Activated T-cell treated with anti-CD3 and anti-CD28 coated beads, Interleukin-2, amount 50 U/mL, for 24 hours (primary cell): Measurements from ENCODE around the gene ZNF3.

Experiments used
- DNase-seq: peaks from one replicate; pipeline ENCODE4 v3.0.0-alpha.2; 2020
- H3K27ac Mint-ChIP-seq: 2 replicates; pipeline ENCODE4 v1.8.0; 2020; ENCODE audit warnings: mild to moderate bottlenecking, mixed read lengths
- H3K27me3 Mint-ChIP-seq: 2 replicates; pipeline ENCODE4 v1.8.0; 2020; ENCODE audit warnings: mixed read lengths
- H3K36me3 Mint-ChIP-seq: 2 replicates; pipeline ENCODE4 v1.8.0; 2020; ENCODE audit warnings: low read depth, mixed read lengths
- H3K4me1 Mint-ChIP-seq: 2 replicates; pipeline ENCODE4 v1.8.0; 2020; ENCODE audit warnings: low read depth, mixed read lengths
- H3K4me3 Mint-ChIP-seq: 2 replicates; pipeline ENCODE4 v1.8.0; 2020; ENCODE audit warnings: mild to moderate bottlenecking, moderate library complexity, mixed read lengths
- H3K9me3 Mint-ChIP-seq: 2 replicates; pipeline ENCODE4 v1.8.0; 2020; ENCODE audit warnings: mixed read lengths

ZNF3 gene

DNA sequence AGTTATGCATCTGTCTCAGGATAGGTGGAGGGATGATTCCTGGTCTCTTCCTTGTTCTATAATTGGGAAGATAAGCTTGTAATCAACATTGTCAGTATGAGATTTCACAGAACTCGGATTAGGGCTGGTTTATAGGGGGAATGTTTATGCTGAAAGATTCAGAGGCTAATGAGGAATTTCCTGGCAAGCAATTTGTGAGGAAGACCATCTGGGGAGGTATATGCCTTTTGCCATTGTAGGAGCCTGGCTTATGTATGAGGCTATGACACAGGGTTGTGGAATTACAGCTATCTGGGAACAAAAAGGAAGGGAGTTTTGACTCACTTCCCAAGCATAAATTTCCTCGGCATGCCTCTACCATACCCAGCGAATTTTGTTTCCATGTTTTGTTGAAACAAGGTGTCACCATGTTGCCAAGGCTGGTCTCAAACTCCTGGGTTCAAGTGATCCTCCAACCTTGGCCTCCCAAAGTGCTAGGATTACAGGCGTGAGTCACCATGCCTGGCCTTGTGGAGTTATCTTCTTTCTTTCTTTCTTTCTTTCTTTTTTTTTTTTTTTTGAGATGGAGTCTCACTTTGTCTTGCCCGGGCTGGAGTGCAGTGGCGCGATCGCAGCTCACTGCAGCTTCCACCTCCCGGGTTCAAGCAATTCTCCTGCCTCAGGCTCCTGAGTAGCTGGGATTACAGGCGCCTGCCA lies 5.7 kb upstream of the ZNF3 start:
- Mint-ChIP-seq H3K4me1 (peaks cover 48% of the 10 kb centered on the region), H3K9me3 (no peaks in the 10 kb centered on the region), H3K27me3 (no peaks in the 10 kb centered on the region), H3K36me3 (peaks cover 36% of the 10 kb centered on the region), H3K27ac (peak overlapping the region; percentile 97), H3K4me3 (no peak overlapping the region)
- no peak for DNase-seq

DNA sequence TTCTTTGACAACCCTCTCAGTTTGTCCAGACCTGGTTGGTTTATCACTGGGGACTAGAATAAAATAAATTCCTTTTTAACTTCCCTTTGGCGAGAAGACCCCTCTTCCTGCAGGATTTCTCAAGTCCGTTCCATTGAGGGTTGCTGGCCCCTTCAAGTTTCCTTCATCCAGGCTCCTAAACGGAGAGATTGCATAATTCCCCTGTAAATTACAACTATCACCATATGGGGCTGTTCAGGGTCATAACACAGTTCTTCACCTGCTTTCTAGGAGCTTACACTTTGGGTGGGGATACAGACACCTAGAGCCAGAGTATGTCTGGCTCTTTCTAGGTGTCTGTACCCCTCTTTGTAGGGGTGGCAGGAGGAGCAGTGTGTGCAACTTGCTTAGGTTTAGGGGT lies 4.0 kb upstream of the ZNF3 start:
- peaks cover 38% of the 10 kb centered on the region for H3K4me1 Mint-ChIP-seq
- H3K36me3 Mint-ChIP-seq, result peaks cover 26% of the 10 kb centered on the region
- no peak for DNase-seq
- no peak overlapping the region for H3K4me3 Mint-ChIP-seq
- H3K9me3 Mint-ChIP-seq, result no peaks in the 10 kb centered on the region
- no peak overlapping the region for H3K27ac Mint-ChIP-seq
- H3K27me3 Mint-ChIP-seq, result no peaks in the 10 kb centered on the region

- H3K4me1 Mint-ChIP-seq, result peaks cover 35% of the 10 kb centered on the region
- H3K27ac Mint-ChIP-seq, result peak overlapping the region; percentile 93
These were observed 1.5 kb upstream of the ZNF3 start for GRCh38 chr7:100082978-100083377.

DNA sequence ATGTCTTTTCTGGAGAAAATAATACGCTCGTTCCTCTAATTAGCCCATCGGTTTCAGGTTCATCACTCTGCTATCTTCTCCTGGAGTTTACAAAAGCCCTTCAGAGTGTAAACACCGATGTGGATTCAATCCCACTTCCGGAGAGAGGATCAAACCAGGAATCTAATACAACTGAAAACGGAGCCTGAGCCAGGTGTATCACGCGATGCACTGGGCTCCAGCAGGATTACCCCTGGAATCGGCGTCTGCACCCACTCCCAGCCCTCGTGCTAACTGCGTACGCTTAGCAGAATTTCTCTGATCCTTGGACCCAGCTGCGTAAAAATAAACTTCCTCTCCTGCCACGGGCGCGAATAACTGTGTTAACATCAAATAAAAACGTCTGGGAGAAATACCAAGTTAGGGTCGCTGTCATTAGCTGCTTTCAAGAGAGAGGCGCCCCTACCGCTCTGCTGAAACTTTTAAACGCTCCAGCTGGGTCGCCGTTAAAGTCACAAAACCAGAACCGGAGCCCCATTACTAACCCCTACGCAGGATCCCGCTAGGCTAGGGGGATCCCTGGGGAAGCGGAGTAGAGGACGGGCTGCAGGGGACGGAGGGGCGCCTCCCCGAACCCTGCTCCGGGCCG lies 502 bp downstream of the ZNF3 start:
- Mint-ChIP-seq H3K27me3 (no peaks in the 10 kb centered on the region), H3K4me3 (peak overlapping the region; percentile 88), H3K27ac (peak overlapping the region; percentile 93), H3K36me3 (peaks cover 44% of the 10 kb centered on the region), H3K4me1 (peaks cover 28% of the 10 kb centered on the region), H3K9me3 (no peaks in the 10 kb centered on the region)
- no peak for DNase-seq

More at GRCh38 chr7:100082978-100083377, 1.5 kb upstream of the ZNF3 start:
- Mint-ChIP-seq H3K27me3 (no peaks in the 10 kb centered on the region), H3K36me3 (peaks cover 27% of the 10 kb centered on the region), H3K9me3 (no peaks in the 10 kb centered on the region), H3K4me3 (peak overlapping the region; percentile 88)
- no peak for DNase-seq

- Mint-ChIP-seq H3K27ac (peak overlapping the region; percentile 57), H3K4me1 (peaks cover 28% of the 10 kb centered on the region), H3K4me3 (peak overlapping the region; percentile 43), H3K9me3 (no peaks in the 10 kb centered on the region), H3K27me3 (no peaks in the 10 kb centered on the region), H3K36me3 (peaks cover 63% of the 10 kb centered on the region)
- DNase-seq, result no peak
These were observed 2.4 kb downstream of the ZNF3 start for GRCh38 chr7:100079024-100079560.

- DNase-seq, result no peak
- Mint-ChIP-seq H3K4me1 (peaks cover 21% of the 10 kb centered on the region), H3K27ac (no peak overlapping the region), H3K9me3 (peaks cover 7% of the 10 kb centered on the region), H3K36me3 (peaks cover 82% of the 10 kb centered on the region), H3K27me3 (no peaks in the 10 kb centered on the region), H3K4me3 (no peak overlapping the region)
These were observed 4.3 kb downstream of the ZNF3 start for GRCh38 chr7:100077205-100077604.

DNA sequence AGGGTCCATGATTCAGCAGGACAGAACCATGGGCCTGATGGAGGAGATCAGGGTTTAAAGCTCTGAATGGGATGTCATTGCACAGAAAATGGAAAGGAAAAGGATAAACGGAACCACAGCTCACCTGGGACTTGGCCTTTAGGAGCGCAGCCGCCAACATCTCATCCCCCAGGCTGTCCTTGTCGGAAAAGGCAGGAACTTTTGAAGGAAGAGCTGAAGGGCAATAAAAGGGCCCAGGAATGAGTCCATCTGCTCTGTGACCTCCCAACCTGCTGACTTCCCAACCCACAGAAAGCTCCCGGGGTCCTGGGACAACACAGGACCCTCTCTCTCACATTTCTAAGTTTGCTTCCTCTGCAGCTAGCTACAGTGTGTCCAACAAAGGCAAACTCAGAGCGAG lies 6.1 kb downstream of the ZNF3 start:
- Mint-ChIP-seq H3K27ac (no peak overlapping the region), H3K4me3 (no peak overlapping the region), H3K36me3 (peaks cover 94% of the 10 kb centered on the region), H3K4me1 (peaks cover 14% of the 10 kb centered on the region), H3K9me3 (peaks cover 25% of the 10 kb centered on the region), H3K27me3 (no peaks in the 10 kb centered on the region)
- DNase-seq, result no peak

DNA sequence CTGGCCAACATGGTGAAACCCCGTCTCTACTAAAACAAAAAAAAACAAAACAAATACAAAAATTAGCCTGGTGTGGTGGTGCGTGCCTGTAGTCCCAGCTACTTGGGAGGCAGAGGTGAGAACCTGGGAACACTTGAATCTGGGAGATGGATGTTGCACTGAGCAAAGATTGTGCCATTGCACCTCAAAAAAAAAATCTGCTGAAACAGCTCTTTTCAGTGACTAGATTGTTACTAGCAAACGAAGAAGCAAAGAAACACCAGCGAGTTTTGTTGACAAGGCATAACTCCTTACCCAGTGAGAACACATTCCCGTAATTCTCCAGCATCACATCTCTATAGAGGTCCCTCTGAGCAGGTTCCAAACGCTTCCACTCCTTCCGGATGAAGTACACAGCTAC lies 6.7 kb downstream of the ZNF3 start:
- peaks cover 10% of the 10 kb centered on the region for H3K4me1 Mint-ChIP-seq
- no peaks in the 10 kb centered on the region for H3K27me3 Mint-ChIP-seq
- no peak overlapping the region for H3K27ac Mint-ChIP-seq
- peaks cover 30% of the 10 kb centered on the region for H3K9me3 Mint-ChIP-seq
- DNase-seq, result no peak
- H3K36me3 Mint-ChIP-seq, result peaks cover 95% of the 10 kb centered on the region
- no peak overlapping the region for H3K4me3 Mint-ChIP-seq

- Mint-ChIP-seq H3K4me3 (no peak overlapping the region), H3K4me1 (no peaks in the 10 kb centered on the region), H3K36me3 (peaks cover 95% of the 10 kb centered on the region), H3K27ac (no peak overlapping the region), H3K27me3 (no peaks in the 10 kb centered on the region), H3K9me3 (peaks cover 30% of the 10 kb centered on the region)
- no peak for DNase-seq
These were observed 9.1 kb downstream of the ZNF3 start for GRCh38 chr7:100072462-100072861.

- Mint-ChIP-seq H3K4me1 (no peaks in the 10 kb centered on the region), H3K27me3 (no peaks in the 10 kb centered on the region), H3K9me3 (peaks cover 30% of the 10 kb centered on the region), H3K36me3 (peaks cover 89% of the 10 kb centered on the region), H3K27ac (no peak overlapping the region), H3K4me3 (no peak overlapping the region)
- no peak for DNase-seq
These were observed 10.4 kb downstream of the ZNF3 start for GRCh38 chr7:100071018-100071723.

DNA sequence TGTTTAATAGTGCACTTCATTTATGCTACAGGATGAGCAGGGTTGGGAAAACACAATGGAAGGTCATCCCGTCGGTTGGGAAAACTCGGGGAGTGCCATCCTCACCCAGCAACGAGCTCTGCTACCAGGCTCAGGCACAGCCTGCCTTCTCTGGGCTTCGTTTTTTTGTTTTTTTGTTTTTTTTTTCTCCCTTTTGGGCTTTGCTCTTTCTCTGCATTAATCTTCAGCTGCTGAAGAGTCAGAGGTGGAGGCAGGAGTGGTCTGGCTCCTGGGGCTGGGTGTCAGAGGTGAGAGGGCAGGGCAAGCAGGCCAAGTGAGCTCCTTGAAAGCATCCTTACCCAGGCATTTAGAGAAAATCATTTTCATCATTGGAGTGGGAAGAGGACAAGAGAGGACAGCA lies 11.5 kb downstream of the ZNF3 start:
- H3K27ac Mint-ChIP-seq, result no peak overlapping the region
- H3K4me3 Mint-ChIP-seq, result no peak overlapping the region
- DNase-seq, result no peak
- H3K27me3 Mint-ChIP-seq, result no peaks in the 10 kb centered on the region
- peaks cover 30% of the 10 kb centered on the region for H3K9me3 Mint-ChIP-seq
- peaks cover 87% of the 10 kb centered on the region for H3K36me3 Mint-ChIP-seq
- no peaks in the 10 kb centered on the region for H3K4me1 Mint-ChIP-seq

- Mint-ChIP-seq H3K36me3 (peaks cover 80% of the 10 kb centered on the region), H3K4me1 (no peaks in the 10 kb centered on the region), H3K9me3 (peaks cover 20% of the 10 kb centered on the region), H3K4me3 (no peak overlapping the region), H3K27me3 (no peaks in the 10 kb centered on the region), H3K27ac (peak overlapping the region; percentile 9)
- DNase-seq, result no peak
These were observed 14.6 kb downstream of the ZNF3 start for GRCh38 chr7:100066953-100067352.

DNA sequence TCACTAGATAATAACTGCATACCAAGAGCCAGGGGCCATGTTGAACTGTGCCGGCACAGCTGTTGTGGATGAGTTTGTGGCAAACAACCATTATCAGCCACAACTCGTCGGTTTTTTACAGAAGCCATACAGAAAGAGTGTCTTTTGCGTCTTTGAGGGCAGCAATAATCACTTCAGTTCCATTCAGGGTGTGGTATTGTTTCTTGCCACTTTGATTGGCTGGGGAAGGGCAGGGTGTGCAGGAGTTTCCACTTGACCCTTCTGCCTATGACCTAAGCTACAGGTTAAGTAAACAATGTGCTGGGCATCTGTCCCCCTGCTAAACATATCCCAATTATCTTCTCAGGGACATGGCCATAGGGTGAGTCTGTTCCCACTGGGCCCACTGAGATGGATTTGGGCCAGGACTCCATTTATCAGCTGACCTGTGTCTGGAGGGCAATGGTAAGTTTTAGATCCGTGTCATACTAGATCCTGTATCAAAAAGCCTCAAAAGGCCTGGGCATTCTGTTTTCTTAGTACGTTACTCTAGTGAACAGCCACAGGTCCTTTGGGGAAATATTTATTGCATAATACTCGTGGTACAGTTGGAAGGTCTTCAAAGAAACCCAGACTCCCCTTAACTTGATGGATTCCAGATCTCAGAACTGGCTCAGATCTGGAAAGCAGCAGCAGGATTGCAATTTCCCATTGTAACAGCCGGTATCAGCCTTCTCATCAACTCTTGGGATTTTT lies 15.9 kb downstream of the ZNF3 start:
- Mint-ChIP-seq H3K4me1 (no peaks in the 10 kb centered on the region), H3K4me3 (no peak overlapping the region), H3K27me3 (no peaks in the 10 kb centered on the region), H3K9me3 (peaks cover 7% of the 10 kb centered on the region), H3K36me3 (peaks cover 79% of the 10 kb centered on the region), H3K27ac (no peak overlapping the region)
- no peak for DNase-seq

DNA sequence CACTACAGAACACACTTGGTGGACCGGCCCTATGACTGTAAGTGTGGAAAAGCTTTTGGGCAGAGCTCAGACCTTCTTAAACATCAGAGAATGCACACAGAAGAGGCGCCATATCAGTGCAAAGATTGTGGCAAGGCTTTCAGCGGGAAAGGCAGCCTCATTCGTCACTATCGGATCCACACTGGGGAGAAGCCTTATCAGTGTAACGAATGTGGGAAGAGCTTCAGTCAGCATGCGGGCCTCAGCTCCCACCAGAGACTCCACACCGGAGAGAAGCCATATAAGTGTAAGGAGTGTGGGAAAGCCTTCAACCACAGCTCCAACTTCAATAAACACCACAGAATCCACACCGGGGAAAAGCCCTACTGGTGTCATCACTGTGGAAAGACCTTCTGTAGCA lies 17.4 kb downstream of the ZNF3 start:
- DNase-seq, result no peak
- Mint-ChIP-seq H3K4me1 (no peaks in the 10 kb centered on the region), H3K36me3 (peaks cover 72% of the 10 kb centered on the region), H3K27ac (no peak overlapping the region), H3K9me3 (no peaks in the 10 kb centered on the region), H3K27me3 (no peaks in the 10 kb centered on the region), H3K4me3 (no peak overlapping the region)
